GM21717 (cell line): ENCODE data around the gene CCDC12.

ENCODE experiments used
- ATAC-seq: cut with Tn5 transposase; IDR thresholded peaks from one replicate; pipeline ENCODE4 v1.9.1; 2021; ENCODE audit warnings: mild to moderate bottlenecking, moderate library complexity; ENCODE audit not compliant: unreplicated experiment

CCDC12 gene

DNA sequence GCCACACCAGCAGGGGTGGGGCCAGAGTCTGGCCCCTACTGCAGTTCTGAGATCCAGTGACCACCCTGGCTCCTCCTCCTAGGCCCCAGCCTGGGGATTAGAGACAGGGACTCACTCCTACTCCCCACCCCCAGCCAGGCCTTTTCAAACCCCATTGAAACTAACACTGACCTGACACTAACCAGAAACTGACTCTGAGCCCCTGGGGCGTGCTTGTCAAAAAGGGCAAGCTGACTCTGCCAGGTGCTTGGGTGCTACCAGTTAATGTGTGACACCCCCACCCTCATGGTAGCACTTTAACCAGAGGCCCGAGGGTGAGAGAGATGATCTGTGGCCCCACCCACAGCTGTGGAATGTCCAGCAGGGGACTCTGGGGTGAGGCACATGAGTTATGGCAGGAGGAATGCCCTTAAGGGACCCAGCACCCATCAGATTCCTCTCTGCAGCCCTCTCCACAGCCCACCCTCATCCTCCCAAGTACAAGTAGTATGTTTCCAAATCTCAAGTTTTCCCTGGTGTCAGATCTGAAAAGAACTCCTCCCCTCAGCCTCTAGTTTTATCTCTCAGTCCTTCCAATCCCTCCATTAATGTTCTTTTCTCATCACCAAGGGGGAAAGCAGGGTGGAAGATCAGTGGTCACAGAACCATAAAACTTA is 97.6 kb downstream of the CCDC12 start:
- no peak for ATAC-seq

DNA sequence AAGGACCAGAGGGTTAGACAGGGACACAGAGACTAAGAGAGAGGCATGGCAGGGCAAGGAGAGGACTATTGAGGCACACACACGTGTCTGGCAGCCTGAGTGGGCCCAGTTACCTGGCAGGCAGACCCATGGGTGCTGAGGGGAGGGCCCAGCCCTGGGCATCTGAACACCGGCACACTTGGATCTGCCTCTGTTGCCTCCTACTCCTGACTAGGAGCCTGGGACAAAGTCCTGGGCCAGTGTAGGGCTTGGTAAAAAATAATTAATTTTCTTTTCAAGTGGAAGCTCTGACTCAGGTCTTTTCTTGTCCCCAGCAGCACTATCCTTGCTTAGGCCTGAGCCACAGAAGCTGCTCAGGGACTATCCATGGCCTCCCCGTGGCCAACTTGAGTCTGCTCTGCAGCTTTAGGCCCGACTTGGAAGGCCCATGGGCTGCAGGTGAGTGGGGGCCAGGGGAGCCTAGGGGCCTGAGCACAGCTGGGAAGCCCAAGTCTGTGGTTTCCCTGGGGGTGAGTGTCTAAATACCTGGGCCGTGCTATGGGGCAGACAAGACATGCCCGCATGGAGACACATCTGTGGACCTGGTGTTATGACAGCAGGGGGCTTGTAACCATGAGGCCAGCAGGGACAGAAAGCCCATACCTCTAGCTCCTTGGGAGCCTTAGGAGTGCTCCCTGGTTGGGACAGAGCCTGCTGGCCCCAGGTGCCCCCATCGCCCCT is 99.0 kb downstream of the CCDC12 start, which contains the start of gene PTH1R:
PTH1R (plus strand) TSS at position 316 of the 720 bp plus-strand sequence. CDS start 5,839 bp downstream, outside the sequence.
- no peak for ATAC-seq

DNA sequence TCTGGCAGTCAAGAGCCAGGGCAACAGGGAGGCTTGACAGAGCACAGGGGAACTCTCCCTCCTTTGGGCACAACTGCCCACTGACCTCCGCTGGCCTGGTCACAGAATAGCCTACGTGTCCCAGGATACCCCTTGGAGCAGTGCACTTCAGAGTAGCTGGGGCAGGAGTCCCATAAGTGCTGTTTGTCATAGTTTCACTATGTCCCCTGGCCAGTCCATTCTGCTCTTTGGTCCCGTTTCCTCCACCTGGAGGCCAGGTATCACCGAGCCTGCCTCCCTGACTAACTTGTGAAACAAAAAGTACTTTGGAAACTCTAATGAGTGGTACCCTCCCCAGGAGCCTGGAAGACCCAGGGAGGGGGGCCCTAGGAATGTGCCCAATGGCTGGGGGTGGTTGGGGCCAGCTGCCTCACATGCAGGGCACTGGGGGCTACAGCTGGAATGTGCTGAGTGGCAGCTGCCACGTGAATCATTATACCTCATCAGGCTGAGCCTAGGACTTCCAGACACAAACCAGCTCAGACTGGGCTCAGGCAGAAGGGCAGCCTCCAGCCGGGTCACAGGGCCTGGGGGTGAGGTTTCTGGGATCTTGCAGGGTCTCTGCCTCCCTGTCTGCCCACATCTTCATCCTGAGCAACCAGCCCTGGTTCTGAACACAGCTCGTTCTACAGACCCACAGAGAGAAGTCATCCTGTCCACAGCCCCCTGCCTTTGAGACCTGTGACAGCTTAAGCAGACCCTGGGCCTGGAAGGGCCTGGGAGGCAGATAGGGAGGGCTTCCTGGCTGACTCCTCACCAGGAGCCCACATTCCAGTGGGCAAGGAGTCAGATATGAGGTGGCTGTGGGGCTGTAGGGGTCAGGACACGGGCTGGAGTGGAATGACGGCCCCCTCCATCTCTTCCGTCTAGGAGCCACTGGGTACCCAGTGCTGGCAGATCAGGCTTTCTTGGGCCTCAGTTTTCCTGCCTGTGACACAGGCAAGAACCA is 99.9 kb downstream of the CCDC12 start:
- no peak for ATAC-seq

DNA sequence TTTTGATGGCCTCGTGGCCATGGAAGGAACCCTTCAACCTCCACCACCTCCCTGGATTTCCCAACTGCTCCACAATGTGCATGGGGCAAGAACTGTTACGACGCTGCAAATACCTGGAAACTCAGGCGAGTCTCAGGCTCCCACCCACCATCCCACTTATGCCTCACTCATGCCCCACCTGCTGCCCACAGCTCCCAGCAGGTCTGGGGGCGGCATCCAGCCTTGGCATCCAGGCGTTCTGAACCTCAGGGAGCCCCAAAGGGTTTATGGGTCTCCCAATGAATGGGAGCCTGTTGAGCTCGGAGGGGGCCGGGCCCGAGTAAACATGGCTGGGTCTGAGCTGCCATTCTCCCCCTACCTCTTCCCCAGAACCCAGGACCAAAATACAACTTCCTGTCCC is 101.0 kb downstream of the CCDC12 start:
- no peak for ATAC-seq

DNA sequence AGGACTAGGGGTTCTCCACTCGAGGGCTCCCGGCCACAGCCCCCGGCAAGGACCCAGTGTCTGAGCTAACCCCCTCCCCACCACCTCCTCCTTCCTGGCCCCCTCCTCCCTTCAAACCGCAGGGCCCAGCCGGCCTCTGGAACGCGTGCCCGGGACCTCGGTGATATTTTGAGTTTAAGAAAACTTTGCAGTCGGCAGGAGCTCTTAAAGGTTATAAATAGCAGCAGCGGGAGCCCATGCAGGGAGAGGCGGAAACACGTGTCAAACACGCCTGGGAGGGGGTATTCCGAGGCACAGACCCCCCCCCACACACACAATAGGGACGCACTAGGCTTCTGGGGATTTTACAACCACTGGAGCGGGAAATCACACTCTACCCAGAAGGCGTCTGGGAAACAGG is 102.1 kb downstream of the CCDC12 start:
- ATAC-seq: no peak

DNA sequence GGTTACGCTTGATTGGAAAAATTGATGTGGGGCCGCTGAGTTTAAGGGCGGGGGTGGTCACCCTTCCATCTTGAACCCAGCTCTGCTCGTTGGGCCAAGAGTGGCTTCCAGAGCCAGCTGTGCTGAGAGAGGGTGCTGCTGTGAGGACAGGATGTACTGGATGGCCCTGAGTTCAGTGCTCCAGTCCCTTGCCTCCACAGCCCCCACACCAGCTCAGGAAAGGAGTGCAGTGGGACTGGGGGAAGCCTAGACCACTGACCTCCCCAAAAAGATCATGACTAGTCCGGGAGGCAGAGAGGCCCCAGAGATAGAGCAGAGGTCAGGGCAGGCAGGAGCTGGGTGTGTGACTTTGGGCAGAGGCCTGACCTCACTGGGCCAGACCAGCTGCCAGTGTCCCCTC is 103.0 kb downstream of the CCDC12 start:
- no peak for ATAC-seq
